Upper lobe of right lung (tissue), 1 donor: Measurements from ENCODE around the gene CD200R1L. TPM values are rescaled to one million over a fixed set of nuclear protein-coding genes. Genes with fewer than 3 reads are reported as not detected.

Experiments used
- ATAC-seq: fragments of 200-7000 bp; cut with Tn5 transposase; one replicate; pipeline ENCODE4 v1.9.1; 2020; ENCODE audit warnings: mild to moderate bottlenecking, moderate library complexity
- DNase-seq: peaks from one replicate; pipeline ENCODE4 v3.0.0-alpha.2; 2020
- H3K27ac ChIP-seq: fragments of 200-600 bp; one replicate; pipeline ENCODE4 v1.8.0; 2022
- H3K27me3 ChIP-seq: fragments of 200-600 bp; one replicate; pipeline ENCODE4 v1.8.0; 2022; ENCODE audit warnings: mild to moderate bottlenecking
- H3K36me3 ChIP-seq: fragments of 200-600 bp; one replicate; pipeline ENCODE4 v1.8.0; 2022
- H3K4me1 ChIP-seq: fragments of 200-600 bp; one replicate; pipeline ENCODE4 v1.8.0; 2022
- H3K4me3 ChIP-seq: fragments of 200-600 bp; one replicate; pipeline ENCODE4 v1.8.0; 2022; ENCODE audit warnings: mild to moderate bottlenecking
- H3K9me3 ChIP-seq: fragments of 200-600 bp; one replicate; pipeline ENCODE4 v1.8.0; 2022
- CTCF ChIP-seq: fragments of 200-600 bp; IDR thresholded peaks from one replicate; pipeline ENCODE4 v1.8.0; 2022; ENCODE audit warnings: antibody characterized with exemption
- intact Hi-C: fragments of 100-400 bp; cut with DNase I; formaldehyde crosslinking; loops from one replicate; pipeline ENCODE4 v1.11.0; 2022
- total RNA-seq: library from RNA; stranded (reverse); fragmentation: NEBNext Ultra II Directional; extraction: Animal tissue kit (Norgen Biotek cat#: 25700); gene quantifications from one replicate; pipeline ENCODE4 v1.2.1, GENCODE V29; 2021
- donor health status: DM: no; HTN: yes; CAD: no; lungs with severe emphysema.

CD200R1L gene
- total RNA-seq, 1 donor from 2014 or later = not detected

GRCh38 chr3:112881891-112882290, 35.2 kb upstream of the CD200R1L start:
- DNase-seq (no peak), ATAC-seq (no peak)
- Histone ChIP-seq H3K27me3 (no peaks in the 10 kb centered on the region), H3K27ac (no peak overlapping the region), H3K4me1 (no peaks in the 10 kb centered on the region), H3K36me3 (no peaks in the 10 kb centered on the region), H3K4me3 (no peak overlapping the region), H3K9me3 (no peaks in the 10 kb centered on the region)
- no peak for TF ChIP-seq CTCF
- intact Hi-C loops = no loop called here

GRCh38 chr3:112875561-112875960, 28.9 kb upstream of the CD200R1L start:
- H3K4me1 ChIP-seq = no peaks in the 10 kb centered on the region
- TF ChIP-seq CTCF = no peak
- intact Hi-C loops = no loop called here
- DNase-seq = no peak
- H3K36me3 ChIP-seq = no peaks in the 10 kb centered on the region
- H3K4me3 ChIP-seq = no peak overlapping the region
- H3K27me3 ChIP-seq = no peaks in the 10 kb centered on the region
- no peak overlapping the region for H3K27ac ChIP-seq
- no peaks in the 10 kb centered on the region for H3K9me3 ChIP-seq
- no peak for ATAC-seq

- no peaks in the 10 kb centered on the region for H3K4me1 ChIP-seq
- H3K27me3 ChIP-seq = no peaks in the 10 kb centered on the region
- H3K36me3 ChIP-seq = no peaks in the 10 kb centered on the region
- intact Hi-C loops = no loop called here
- H3K9me3 ChIP-seq = no peaks in the 10 kb centered on the region
- ATAC-seq = no peak
- H3K4me3 ChIP-seq = no peak overlapping the region
- no peak for TF ChIP-seq CTCF
- H3K27ac ChIP-seq = no peak overlapping the region
- no peak for DNase-seq
Observed at GRCh38 chr3:112874725-112875124, 28.1 kb upstream of the CD200R1L start.

- no peak for TF ChIP-seq CTCF
- ATAC-seq = no peak
Observed at GRCh38 chr3:112873632-112874031, 27.0 kb upstream of the CD200R1L start.

GRCh38 chr3:112871735-112872134, 25.1 kb upstream of the CD200R1L start:
- H3K27me3 ChIP-seq = no peaks in the 10 kb centered on the region
- intact Hi-C loops = no loop called here
- no peaks in the 10 kb centered on the region for H3K9me3 ChIP-seq
- DNase-seq (no peak), ATAC-seq (no peak)
- TF ChIP-seq CTCF = no peak
- H3K4me3 ChIP-seq = no peak overlapping the region
- H3K4me1 ChIP-seq = no peaks in the 10 kb centered on the region
- H3K27ac ChIP-seq = no peak overlapping the region
- no peaks in the 10 kb centered on the region for H3K36me3 ChIP-seq

More at GRCh38 chr3:112873632-112874031, 27.0 kb upstream of the CD200R1L start:
- intact Hi-C loops = no loop called here
- Histone ChIP-seq H3K27ac (no peak overlapping the region), H3K4me1 (no peaks in the 10 kb centered on the region), H3K36me3 (no peaks in the 10 kb centered on the region), H3K27me3 (no peaks in the 10 kb centered on the region), H3K4me3 (no peak overlapping the region), H3K9me3 (no peaks in the 10 kb centered on the region)
- no peak for DNase-seq

- DNase-seq = no peak
- no peaks in the 10 kb centered on the region for H3K4me1 ChIP-seq
- H3K4me3 ChIP-seq = no peak overlapping the region
- intact Hi-C loops = no loop called here
- H3K36me3 ChIP-seq = no peaks in the 10 kb centered on the region
- H3K27ac ChIP-seq = no peak overlapping the region
- no peaks in the 10 kb centered on the region for H3K27me3 ChIP-seq
- TF ChIP-seq CTCF = no peak
- H3K9me3 ChIP-seq = no peaks in the 10 kb centered on the region
- ATAC-seq = no peak
Observed at GRCh38 chr3:112865757-112866156, 19.1 kb upstream of the CD200R1L start.
